ENCODE data around the gene DAD1. TPM values are rescaled to one million over a fixed set of nuclear protein-coding genes. Genes with fewer than 3 reads are reported as not detected.

The DAD1 gene
- total RNA-seq, 2 donors from 2014 or later, result 163 to 219 TPM

- Histone ChIP-seq H3K9me3 (no peaks in the 10 kb centered on the region), H3K36me3 (no peaks in the 10 kb centered on the region), H3K27me3 (no peaks in the 10 kb centered on the region), H3K4me1 (no peaks in the 10 kb centered on the region), H3K27ac (peak overlapping the region; percentile 53), H3K4me3 (no peak overlapping the region), H3K9ac (ENCODE audit: low read depth in 2 of 2, low read length in 2 of 2) (no peak overlapping the region)
- DNase-seq, result no peak
- intact Hi-C loops (cut with DNase I), result no loop called here
- TF ChIP-seq CTCF (IDR thresholded peaks at IDR 0.05), result no peak
Observed at GRCh38 chr14:22549324-22549962, 39.6 kb downstream of the DAD1 start.

DNA sequence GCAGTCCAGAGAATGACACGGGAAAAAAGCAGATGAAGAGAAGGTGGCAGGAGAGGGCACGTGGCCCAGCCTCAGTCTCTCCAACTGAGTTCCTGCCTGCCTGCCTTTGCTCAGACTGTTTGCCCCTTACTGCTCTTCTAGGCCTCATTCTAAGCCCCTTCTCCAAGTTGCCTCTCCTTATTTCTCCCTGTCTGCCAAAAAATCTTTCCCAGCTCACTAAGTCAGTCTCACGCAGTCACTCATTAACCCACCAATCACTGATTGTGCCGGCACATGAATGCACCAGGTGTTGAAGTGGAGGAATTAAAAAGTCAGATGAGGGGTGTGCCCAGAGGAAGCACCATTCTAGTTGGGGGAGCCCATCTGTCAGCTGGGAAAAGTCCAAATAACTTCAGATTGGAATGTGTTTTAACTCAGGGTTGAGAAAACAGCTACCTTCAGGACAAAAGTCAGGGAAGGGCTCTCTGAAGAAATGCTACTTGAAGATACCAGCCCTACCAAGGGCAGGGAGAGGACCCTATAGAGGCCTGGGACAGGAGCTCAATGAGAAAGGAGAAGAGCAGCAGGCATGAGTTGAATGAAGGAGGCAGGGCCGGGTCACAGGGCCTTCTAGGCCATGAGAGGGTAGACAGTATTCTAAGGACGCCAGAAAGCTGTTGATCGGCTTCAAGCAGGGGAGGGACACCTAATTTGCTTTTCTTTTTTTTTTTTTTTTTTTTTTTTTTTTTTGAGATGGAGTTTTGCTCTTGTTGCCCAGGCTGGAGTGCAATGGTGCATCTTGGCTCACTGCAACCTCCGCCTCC, 40.9 kb downstream of the DAD1 start:
- intact Hi-C loops (cut with DNase I), result no loop called here
- TF ChIP-seq CTCF (IDR thresholded peaks at IDR 0.05), result no peak
- no peak for DNase-seq
- Histone ChIP-seq H3K36me3 (no peaks in the 10 kb centered on the region), H3K27me3 (no peaks in the 10 kb centered on the region), H3K4me1 (no peaks in the 10 kb centered on the region), H3K9ac (ENCODE audit: low read depth in 2 of 2, low read length in 2 of 2) (no peak overlapping the region), H3K4me3 (no peak overlapping the region), H3K9me3 (no peaks in the 10 kb centered on the region), H3K27ac (peak overlapping the region; percentile 54)

- no peaks in the 10 kb centered on the region for H3K9me3 ChIP-seq
- H3K4me1 ChIP-seq, result no peaks in the 10 kb centered on the region
- H3K36me3 ChIP-seq, result no peaks in the 10 kb centered on the region
- TF ChIP-seq CTCF (IDR thresholded peaks at IDR 0.05), result no peak
- DNase-seq, result peak; percentile 38
- peak overlapping the region in 1 of 2 donors; percentile 30 for H3K9ac ChIP-seq (ENCODE audit: low read depth in 2 of 2, low read length in 2 of 2)
- H3K4me3 ChIP-seq, result no peak overlapping the region
- intact Hi-C loops (cut with DNase I), result no loop called here
- no peaks in the 10 kb centered on the region for H3K27me3 ChIP-seq
- H3K27ac ChIP-seq, result peak overlapping the region; percentile 54
Observed at GRCh38 chr14:22547313-22547947, 41.6 kb downstream of the DAD1 start.

DNA sequence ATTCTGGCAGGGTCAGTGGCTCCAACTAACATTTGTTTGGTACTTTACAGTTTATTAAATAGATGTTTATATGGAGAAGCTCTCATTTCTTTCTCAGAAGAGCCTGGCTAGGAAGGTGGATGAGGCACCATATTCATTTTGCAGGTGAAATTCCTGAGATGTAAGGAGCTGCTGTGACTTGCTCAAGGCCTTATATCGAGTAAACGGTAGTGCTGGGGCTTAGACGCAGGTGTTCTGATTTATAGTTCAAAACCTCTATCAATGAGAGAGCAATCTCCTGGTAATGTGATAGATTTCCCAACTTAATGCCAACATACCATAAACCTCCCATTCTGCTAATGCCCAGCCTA, 42.3 kb downstream of the DAD1 start:
- H3K27me3 ChIP-seq, result no peaks in the 10 kb centered on the region
- no peak for TF ChIP-seq CTCF (IDR thresholded peaks at IDR 0.05)
- intact Hi-C loops (cut with DNase I), result no loop called here
- H3K36me3 ChIP-seq, result no peaks in the 10 kb centered on the region
- DNase-seq, result no peak
- no peak overlapping the region for H3K9ac ChIP-seq (ENCODE audit: low read depth in 2 of 2, low read length in 2 of 2)
- no peaks in the 10 kb centered on the region for H3K4me1 ChIP-seq
- peak overlapping the region; percentile 54 for H3K27ac ChIP-seq
- no peak overlapping the region for H3K4me3 ChIP-seq
- no peaks in the 10 kb centered on the region for H3K9me3 ChIP-seq

DNA sequence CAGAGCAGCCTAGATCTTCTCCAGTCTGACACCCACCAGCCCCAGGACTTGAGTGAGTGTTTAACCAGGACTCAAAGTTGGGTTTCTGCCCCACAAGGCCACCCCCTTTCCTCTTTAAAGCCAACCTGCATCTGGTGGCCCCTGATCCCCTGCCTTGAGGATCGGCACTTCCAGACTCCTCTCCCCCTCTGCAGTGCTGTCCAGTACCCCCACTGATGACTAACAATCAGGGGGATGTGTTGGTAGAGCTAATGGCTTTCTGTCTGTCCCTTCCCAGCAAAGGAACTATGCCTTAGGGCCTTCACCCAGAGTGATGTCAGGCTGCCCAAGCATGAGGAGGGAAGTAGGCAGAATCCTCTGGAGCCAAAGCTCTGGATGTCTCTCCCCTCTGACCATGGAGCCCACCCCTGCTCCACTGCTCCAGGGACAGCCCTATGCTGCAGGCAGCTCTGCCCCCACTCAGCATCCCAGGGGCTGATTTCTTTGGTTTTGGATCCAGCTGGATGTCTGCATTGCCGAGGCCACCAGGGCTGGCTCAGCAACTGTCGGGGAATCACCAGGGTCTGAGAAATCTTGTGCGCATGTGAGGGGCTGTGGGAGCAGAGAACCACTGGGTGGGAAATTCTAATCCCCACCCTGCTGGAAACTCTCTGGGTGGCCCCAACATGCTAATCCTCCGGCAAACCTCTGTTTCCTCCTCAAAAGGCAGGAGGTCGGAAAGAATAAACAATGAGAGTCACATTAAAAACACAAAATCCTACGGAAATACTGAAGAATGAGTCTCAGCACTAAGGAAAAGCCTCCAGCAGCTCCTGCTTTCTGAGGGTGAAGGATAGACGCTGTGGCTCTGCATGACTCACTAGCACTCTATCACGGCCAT, 42.9 kb downstream of the DAD1 start:
- H3K27ac ChIP-seq, result peak overlapping the region; percentile 54
- no peak for DNase-seq
- no peak overlapping the region for H3K4me3 ChIP-seq
- intact Hi-C loops (cut with DNase I), result no loop called here
- H3K27me3 ChIP-seq, result no peaks in the 10 kb centered on the region
- TF ChIP-seq CTCF (IDR thresholded peaks at IDR 0.05), result no peak
- no peaks in the 10 kb centered on the region for H3K36me3 ChIP-seq
- no peaks in the 10 kb centered on the region for H3K4me1 ChIP-seq
- H3K9ac ChIP-seq (ENCODE audit: low read depth in 2 of 2, low read length in 2 of 2), result peak overlapping the region in 1 of 2 donors; percentile 43
- no peaks in the 10 kb centered on the region for H3K9me3 ChIP-seq
